GM13976 (cell line): ENCODE data around the gene RAB11FIP4.

ENCODE experiments used
- DNase-seq: peaks from one replicate; pipeline ENCODE4 v3.0.0; 2012; ENCODE audit warnings: low spot score
- CTCF ChIP-seq: IDR thresholded peaks from 2 replicates; pipeline ENCODE4 v1.5.1; 2012; ENCODE audit warnings: borderline replicate concordance, mild to moderate bottlenecking; ENCODE audit not compliant: insufficient read depth; ENCODE audit errors: extremely low read depth, missing control alignments, control extremely low read depth
- in situ Hi-C: fragments of 300-500 bp; cut with MboI; formaldehyde crosslinking; loops from one replicate; pipeline ENCODE4 v1.12.0; 2022; ENCODE audit warnings: low sequenced_read_pairs, mixed read lengths, inconsistent platforms; ENCODE audit not compliant: unreplicated experiment

RAB11FIP4 gene

GRCh38 chr17:31398381-31399311, 7.2 kb downstream of the RAB11FIP4 start:
- DNase-seq, result no peak
- in situ Hi-C loops, result no loop called here
- TF ChIP-seq CTCF, result no peak

GRCh38 chr17:31400481-31400950, 9.0 kb downstream of the RAB11FIP4 start:
- no peak for DNase-seq
- TF ChIP-seq CTCF, result no peak
- in situ Hi-C loops, result no loop called here

- TF ChIP-seq CTCF, result no peak
- no peak for DNase-seq
- in situ Hi-C loops, result no loop called here
These were observed 10.2 kb downstream of the RAB11FIP4 start for GRCh38 chr17:31401456-31402254.

GRCh38 chr17:31404028-31404949, 12.8 kb downstream of the RAB11FIP4 start:
- in situ Hi-C loops, result no loop called here
- peak; percentile 26 for DNase-seq
- no peak for TF ChIP-seq CTCF

GRCh38 chr17:31405890-31406371, 14.5 kb downstream of the RAB11FIP4 start:
- no peak for TF ChIP-seq CTCF
- in situ Hi-C loops, result no loop called here
- no peak for DNase-seq
